NCI-H1694 treated with DMSO at 0.1 percent for 48 hours (cell line): ENCODE data around the gene CFAP74.
"Not testable (repeated sequence)": the region's sequence is repeated elsewhere in the genome, so short reads cannot be mapped to it uniquely, and the experiment has no call there.

Experiments
- DNase-seq: peaks from one replicate; lab custom pipeline; 2025; lab: John Stamatoyannopoulos, UW

CFAP74 gene

DNA sequence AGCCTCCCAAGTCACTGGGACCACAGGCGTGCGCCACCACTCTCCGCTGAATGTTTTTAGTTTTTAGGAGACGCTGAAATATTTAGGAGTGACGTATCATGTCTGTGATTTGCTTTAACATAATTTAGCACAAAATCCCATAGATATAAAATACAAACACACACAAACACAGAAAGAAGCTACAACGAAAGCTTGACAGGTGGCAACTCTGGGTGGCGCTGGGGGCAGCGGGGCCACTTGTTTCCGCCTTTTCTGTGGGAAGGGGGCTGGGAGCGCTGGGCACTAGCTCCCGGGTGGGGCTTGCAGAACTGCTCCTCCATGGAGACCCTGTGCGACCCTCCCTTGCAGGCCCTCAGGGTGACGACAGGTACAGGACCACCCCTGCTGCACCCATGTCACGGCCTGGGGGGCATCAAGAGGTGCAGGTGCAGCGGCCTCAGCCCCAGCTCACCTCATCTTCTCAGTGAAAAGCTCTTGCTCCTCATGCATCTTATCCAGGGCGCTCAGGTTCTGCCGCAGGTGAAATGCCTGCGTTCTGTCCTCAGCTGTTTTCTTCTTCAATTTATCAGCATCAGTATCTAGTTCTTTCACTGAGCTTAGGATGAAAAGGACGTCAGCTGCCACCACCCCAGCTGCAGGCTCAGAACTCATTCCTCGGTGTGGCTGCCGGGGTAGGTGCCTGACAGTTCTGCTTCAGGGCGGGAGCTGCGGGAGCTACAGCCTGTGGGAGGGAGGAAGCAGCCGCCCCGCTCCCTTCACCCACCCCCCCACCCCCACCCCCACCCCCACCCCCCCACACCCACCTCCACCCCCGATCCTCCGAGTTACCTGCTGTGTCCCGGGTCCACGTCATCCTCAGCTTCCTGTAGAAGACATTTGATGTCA is 15.3 kb downstream of the CFAP74 start:
- no peak for DNase-seq

DNA sequence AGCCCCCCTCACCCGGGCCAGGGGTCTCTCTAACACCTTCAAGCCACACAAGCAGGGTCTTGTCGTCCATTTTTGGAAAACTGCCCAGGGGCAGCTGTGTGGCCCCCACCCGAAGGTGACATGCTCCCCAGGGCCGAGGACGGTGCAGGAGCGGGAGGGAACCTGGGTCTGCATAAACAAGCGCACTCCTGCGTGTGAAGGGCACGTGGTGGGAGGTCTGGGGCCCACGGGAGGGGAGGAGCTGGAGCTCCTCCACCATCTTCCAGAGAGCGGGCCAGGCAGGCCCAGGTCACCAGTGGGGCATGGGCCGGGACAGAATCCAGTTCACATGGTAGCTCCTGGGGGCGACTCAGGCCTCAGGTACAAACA is 16.5 kb downstream of the CFAP74 start:
- DNase-seq, result no peak

DNA sequence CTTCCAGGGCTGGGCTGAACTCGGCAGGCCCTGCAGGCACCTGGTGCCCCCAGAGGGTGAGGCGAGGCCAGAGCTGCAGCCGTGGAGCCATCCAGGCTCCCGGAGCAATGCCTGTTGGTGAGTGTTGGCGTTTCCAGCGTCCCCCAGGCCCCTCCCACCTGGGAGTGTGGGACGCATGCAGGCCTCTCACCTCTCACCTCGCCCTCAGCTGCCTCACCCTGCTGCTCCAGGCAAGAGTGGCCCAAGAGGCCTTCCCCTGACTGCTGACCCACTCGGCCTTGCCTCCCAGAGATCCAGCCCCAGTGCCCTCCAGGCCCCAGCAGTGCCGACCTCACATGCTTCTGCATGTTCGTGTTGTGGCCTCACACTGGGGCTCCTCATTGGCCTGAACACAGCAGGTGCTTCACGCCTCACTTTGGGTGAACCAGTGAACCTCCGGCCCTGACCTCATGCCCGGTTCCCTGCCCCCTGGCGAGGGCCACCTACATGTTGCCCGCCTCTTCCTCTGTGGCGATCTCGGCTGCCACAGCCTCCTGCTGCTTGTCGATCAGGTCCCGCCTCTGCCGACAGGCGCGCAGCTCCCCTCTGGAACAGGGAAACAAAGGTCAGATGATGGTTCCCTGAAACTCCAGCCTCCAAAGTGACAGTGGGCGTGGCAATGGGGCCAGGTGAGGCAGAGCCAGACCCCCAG is 17.0 kb downstream of the CFAP74 start:
- no peak for DNase-seq

DNA sequence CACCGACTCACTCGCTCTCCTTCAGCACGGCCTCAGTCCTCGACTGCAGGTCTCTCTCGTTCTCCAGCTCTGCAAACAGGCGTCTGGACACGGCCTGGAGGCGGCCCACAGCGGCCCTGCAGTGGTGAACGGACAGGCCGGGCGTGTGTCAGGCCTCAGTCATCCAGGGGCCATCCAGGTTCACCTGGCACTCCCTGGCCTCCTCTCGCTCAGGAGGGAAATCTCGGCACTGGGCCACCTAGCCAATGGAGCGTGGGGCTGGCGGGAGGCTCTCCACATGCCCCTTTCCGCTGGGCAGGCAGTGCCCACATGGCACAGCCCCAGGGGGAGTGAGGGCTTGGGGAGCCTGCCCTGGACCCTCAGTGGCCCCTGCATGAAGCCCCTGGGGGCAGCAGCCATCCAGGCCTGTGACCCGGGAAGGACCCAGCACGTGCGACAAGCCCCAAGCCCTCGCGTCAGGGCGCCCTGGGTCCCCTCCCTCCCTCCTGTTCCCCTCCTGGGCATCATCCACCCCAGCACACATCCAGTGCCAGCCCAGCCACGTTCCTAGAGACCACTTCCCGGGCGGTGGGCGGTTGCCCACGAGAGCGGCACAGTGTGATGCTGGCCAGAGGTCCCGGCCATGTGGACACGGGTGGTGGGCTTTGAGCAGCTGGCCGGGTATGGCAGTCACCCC is 18.1 kb downstream of the CFAP74 start:
- no peak for DNase-seq

DNA sequence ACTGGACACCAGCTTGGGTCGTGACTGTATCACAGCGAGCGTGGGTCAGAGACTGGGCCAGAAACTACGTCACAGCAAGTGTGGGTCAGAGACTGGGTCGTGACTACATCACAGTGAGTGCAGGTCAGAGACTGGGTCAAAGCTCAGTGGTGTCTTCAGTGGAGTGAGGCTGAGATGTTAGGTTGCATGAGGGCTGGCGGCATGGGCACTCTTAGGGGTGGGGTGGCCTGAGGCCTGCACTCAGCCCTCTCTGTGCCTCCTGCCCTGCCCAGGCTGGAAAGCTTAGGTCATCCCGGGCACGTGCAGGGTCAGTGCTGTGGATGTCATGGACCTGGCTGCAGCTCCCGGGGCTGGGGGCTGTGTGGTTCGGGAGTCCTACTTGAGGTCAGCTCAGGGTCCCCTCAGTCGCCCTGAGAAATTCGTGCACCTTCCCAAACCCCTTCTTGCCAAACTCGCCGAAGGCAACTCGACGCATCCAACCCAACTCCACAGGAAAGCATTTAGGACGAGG is 19.0 kb downstream of the CFAP74 start:
- no peak for DNase-seq

DNA sequence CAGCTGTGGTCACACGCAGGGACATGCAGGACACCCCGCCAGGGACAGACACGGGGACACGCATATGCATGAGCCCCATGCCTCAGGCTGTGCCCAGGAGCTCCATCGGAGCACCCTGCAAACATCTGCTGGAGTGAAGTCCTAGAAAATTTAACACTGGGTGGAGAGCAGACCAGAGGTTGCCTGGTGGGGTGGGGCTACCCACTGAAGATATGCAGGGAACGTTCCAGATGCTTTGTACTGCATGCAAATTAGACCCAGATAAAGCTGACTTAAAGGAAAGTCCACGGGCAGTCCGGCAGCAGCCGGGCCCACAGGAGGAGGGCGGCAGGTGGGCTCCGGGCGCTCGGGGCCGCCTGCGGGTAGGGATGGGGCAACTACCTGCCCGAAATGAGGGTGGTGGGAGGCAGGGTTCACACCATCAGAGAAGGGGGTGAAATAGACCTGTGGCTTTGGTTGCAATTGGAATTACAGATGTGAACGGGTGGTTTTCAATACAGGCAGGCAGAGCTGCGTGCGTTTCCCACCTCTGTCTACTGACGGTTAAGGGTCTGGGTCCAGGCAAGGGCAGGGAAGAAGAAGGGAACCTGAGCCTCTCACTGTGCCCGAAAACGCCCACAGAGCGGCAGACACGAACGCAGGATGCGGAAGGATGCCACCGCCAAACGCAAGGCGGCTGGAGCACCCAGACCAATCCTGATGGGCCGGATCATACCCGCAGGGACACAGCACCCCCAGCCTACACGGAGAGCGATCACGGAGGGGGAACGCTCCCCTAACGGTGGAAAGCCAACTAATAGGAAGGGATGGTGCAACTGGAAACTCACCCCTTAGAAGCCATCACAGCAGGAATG is 21.0 kb downstream of the CFAP74 start:
- DNase-seq, result no peak

DNA sequence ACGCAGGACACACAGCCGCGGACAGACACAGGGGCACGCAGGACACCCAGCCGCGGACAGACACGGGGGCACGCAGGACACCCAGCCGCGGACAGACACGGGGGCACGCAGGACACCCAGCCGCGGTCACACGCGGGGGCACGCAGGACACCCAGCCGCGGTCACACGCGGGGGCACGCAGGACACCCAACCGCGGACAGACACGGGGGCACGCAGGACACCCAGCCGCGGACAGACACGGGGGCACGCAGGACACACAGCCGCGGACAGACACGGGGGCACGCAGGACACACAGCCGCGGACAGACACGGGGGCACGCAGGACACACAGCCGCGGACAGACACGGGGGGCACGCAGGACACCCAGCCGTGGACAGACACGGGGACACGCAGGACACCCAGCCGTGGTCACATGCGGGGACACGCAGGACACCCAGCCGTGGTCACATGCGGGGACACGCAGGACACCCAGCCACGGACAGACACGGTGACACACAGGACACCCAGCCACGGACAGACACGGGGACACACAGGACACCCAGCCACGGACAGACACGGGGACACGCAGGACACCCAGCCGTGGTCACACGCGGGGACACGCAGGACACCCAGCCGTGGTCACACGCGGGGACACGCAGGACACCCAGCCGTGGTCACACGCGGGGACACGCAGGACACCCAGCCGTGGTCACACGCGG is 21.8 kb downstream of the CFAP74 start:
- DNase-seq, result not testable (repeated sequence)

DNA sequence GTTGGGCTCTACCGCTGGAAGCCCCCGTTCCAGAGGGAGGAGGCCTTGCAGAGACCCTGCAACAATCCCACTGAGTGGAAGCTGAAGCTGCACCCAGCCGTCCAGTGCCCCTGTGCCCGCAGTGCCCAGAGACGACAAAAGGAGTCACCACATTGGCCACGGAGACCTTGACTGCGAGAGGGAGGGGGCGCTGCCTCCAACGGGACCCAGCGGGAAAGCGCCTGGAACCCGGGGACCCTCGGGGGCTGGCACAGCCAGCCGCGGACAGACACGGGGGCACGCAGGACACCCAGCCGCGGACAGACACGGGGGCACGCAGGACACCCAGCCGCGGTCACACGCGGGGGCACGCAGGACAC is 22.5 kb downstream of the CFAP74 start:
- no peak for DNase-seq

DNA sequence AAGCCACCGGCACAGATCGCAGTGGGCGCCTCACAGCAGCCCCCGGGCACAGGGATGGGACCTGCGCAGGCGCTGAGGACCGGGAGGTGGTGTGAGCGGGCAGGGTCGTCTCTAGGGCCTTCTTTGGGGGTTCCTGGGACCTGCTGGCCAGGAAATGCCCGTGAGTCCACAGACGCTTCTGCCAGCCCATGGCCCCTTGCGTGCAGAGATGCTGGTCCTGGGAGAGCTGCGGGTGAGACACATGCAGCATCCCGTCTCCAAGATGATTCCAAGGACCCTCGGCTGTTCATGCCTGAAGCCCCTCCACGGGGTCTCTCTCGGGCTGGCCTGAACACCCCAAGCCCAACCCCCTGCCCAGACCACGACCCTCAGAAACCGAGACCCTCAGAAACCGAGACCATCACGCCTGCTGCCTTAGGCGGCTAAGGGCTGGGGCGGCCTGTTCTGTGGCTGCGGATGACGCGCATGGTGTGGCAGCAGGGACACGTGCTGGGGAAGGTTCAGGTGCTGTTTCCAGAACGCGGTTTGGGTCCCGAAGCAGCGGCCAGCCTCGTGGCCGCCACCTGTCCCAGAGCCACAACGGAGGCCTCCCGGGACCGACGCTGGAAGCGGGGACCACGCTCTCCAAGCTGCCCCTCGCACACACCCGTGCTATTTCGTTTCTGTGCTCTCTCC is 23.0 kb downstream of the CFAP74 start:
- DNase-seq, result no peak

DNA sequence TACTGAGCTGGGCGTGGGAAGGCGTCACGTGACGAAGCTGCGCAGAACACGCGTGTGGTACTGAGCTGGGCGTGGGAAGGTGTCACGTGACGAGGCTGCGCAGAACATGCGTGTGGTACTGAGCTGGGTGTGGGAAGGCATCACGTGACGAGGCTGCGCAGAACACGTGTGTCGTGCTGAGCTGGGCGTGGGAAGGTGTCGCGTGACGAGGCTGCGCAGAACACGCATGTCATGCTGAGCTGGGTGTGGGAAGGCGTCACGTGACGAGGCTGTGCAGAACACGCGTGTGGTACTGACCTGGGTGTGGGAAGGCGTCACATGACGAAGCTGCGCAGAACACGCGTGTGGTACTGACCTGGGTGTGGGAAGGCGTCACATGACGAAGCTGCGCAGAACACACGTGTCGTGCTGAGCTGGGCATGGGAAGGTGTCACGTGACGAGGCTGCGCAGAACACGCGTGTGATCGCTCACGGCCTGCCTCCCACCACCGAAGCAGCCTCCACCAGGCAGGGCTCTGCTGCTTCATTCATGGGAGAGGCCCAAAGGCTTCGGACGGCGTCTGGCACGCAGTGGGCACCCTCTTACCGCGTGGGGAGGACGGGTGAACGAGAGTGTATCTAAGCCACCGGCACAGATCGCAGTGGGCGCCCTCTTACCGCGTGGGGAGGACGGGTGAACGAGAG is 24.0 kb downstream of the CFAP74 start:
- DNase-seq, result no peak

DNA sequence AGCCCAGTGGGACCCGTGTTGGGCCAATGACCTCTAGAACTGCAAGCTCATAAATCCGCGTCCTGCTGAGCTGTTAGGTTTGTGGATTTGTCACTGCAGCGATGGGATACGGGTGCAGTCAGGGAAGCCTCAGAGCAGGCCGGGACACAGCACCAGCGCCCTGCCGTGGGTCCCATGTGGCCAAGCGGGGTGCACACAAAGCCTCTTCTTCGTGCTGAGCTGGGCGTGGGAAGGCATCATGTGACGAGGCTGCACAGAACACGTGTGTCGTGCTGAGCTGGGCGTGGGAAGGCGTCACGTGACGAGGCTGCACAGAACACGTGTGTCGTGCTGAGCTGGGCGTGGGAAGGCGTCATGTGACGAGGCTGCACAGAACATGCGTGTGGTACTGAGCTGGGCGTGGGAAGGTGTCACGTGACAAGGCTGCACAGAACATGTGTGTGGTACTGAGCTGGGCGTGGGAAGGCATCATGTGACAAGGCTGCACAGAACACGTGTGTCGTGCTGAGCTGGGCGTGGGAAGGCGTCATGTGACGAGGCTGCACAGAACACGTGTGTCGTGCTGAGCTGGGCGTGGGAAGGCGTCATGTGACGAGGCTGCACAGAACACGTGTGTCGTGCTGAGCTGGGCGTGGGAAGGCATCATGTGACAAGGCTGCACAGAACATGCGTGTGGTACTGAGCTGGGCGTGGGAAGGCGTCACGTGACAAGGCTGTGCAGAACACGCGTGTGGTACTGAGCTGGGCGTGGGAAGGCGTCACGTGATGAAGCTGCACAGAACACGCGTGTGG is 24.7 kb downstream of the CFAP74 start:
- not testable (repeated sequence) for DNase-seq

DNA sequence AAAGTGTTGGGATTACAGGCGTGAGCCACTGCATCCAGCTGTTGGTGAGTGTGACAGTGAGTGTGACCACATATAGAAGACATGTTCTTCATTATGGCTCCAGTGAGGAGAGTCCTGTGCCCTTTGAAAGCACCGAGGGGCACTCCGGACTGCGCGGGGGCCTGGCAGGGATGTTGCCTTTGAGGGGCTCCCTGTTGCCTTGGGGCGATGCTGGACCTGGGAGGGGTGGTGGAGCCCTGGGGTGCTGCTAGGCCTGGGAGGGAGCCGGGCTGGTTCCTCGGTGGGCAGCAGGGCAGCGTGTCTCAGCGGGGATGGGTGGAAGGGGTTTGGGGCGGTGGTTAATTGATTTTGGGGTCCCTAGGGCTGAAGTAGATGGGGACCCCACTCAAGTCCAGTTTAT is 25.5 kb downstream of the CFAP74 start:
- DNase-seq, result no peak

DNA sequence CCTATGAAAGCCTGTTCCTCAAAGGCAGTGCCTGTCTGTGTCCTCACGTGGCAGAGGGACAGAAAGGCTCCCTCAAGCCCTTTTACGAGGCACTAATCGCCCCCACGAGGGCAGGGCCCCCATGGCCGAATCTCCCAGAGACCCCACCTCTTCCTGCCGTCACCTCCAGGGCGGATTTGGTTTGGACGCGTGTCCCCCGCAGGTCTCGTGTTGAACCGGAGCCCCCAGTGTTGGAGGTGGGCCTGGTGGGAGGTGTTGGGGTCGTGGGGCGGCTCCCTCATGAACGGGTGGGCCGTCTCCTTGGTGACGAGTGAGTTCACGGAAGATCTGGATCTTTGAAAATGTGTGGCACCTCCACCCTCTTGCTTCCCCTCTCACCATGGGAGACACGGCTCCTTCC is 27.6 kb downstream of the CFAP74 start:
- no peak for DNase-seq

DNA sequence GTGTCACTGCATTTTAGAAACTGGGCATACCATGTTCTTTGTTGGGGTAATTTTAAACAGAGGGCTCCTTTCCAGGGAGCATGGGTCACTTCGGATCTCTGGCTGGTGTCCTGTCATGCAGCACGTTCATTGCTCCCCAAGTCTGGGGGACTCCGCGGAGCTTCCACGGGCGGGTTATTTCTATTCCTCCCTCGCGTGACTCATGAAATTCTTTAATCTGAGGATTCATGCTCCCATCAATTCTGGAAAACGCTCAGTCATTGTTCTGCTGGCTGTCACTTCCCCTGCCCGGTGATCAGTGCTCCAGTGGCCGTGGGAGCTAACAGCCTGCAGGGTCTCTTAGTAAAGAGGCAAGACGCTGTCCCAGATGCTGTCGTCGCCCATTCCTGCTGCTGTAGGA is 28.1 kb downstream of the CFAP74 start:
- DNase-seq, result no peak

DNA sequence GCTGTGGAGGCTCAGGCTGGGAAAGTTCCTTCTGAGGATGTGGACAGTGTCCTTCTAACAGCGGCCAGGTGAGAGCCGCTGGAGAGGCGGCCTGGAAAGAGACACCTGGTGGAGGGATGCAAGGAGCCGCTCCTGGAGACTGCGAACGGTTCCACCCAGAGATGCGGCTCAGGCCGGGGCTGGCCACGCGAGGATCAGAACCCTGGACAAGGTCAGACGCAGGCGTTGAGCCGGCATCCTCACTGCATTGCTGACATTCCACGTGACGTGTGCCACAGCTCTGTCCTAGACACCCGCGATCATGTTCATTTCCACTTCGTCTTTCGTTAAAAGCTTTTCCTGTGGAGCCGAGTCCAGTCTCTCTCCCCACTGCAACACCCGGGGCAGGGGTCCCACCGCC is 28.8 kb downstream of the CFAP74 start:
- DNase-seq, result no peak

DNA sequence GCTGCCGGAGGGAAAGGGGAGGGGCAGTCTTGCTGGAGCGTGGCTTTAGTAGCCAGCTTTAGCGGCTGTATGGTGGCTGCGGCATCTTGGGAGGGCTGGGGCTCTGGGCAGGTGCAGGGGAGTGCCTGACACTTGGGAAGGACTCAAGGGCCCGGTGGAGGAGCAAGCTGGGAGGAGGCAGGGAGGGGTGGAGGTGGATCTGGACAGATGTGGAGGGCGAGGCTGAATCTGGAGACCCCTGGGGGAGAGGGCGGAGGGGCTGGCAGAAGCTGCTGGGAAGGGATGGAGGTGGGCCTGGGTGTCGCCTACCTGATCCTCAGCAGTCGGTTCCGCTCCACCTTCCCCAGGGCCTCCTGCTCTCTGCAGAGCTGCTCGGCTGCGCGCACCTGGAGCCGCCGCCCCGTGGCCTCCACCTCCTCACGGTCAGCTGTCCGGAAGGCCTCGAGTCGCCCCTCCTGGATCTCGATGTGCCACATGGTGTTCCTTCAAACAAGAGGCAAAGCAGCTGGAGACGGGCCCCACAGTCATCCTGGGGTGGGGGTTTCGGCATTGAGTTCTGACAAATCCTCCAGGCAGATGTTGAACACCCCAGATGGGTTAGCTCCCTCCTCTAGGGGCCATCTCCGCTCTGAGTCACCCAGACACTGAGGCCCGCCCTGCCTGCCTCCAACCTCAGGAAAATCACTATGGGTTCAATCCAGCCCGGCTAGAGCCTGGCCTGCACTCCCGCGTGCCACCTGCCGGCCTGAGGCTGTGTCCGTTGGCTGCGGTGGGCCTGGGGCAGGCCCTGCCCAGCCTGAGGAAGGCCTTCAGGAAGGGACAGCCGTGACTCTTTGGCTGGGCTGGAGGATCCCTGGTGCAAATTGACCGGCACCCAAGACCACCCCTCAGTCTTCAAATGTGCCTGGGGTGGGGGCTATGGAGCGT is 29.6 kb downstream of the CFAP74 start:
- no peak for DNase-seq

DNA sequence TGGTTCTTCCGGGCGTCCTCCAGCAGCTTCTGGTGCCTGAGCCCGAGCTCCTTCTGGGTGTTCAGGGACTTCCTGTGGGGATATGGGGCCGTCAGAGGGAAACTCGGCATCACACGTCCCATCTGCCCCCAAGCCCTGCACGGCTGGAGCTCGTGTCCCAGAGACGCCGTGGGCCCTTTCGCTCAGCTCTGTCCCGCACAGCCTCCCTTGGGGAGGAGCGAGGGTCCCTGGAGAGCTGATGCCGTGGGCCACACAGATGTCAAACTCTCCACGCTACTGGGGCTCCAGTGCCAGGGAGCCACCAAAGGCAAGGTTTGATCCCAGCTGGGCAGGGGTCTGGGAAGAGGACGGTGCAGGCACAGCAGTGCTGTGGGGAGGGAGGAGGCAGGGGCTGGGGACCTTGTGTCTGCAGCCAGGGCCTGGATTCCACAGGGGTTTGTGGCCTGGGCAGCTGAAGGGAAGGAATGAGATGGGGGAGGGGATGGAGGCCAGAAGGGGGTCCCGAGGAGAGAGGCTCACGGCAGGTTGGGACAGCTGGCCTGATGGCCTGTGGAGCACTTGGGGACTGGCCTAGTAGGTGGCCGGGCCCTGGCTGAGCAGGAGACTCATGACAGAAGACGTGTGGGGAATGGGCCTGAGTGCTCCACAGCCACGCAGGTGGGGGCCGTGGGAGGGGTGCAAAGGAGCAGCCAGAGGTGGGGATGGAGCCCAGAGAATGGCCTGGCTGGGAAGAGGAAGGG is 30.4 kb downstream of the CFAP74 start:
- DNase-seq, result no peak
